Right hindlimb (tissue), 1 donor: ENCODE measurements around the gene PCDHA4.

ENCODE experiments used
- DNase-seq: peaks from one replicate; pipeline ENCODE4 v3.0.0-alpha.2; 2018

The PCDHA4 gene

GRCh38 chr5:140862441-140863295 is 55.8 kb downstream of the PCDHA4 start:
- DNase-seq: no peak
